ENCODE data around the gene FGF16.
"Not testable (repeated sequence)": the region's sequence is repeated elsewhere in the genome, so short reads cannot be mapped to it uniquely, and the experiment has no call there.

FGF16 gene

GRCh38 chrX:77446908-77447652 is at the start of gene FGF16:
Gene FGF16, plus strand, starts transcription at chrX:77447389. Its CDS starts 286 bp downstream, at chrX:77447675.
- FAIRE-seq: no peak

- FAIRE-seq: no peak
These were observed 48.7 kb upstream of the FGF16 start for GRCh38 chrX:77398330-77398954.

GRCh38 chrX:77404419-77404818 is 42.8 kb upstream of the FGF16 start:
- no peak for FAIRE-seq

- not testable (repeated sequence) for FAIRE-seq
These were observed 39.4 kb upstream of the FGF16 start for GRCh38 chrX:77407821-77408220.

GRCh38 chrX:77412631-77413030 is 34.6 kb upstream of the FGF16 start:
- FAIRE-seq: no peak

GRCh38 chrX:77415161-77415560 is 32.0 kb upstream of the FGF16 start:
- FAIRE-seq: no peak

- no peak for FAIRE-seq
These were observed 31.3 kb upstream of the FGF16 start for GRCh38 chrX:77415882-77416281.

- FAIRE-seq: no peak
These were observed 24.1 kb upstream of the FGF16 start for GRCh38 chrX:77422891-77423648.

GRCh38 chrX:77426811-77427210 is 20.4 kb upstream of the FGF16 start:
- no peak for FAIRE-seq

- no peak for FAIRE-seq
These were observed 19.6 kb upstream of the FGF16 start for GRCh38 chrX:77427611-77428010.

GRCh38 chrX:77428551-77428950 is 18.6 kb upstream of the FGF16 start:
- FAIRE-seq: no peak

- no peak for FAIRE-seq
These were observed 16.0 kb upstream of the FGF16 start for GRCh38 chrX:77431227-77431626.

- no peak for FAIRE-seq
These were observed 14.2 kb upstream of the FGF16 start for GRCh38 chrX:77433001-77433400.

- no peak for FAIRE-seq
These were observed 12.2 kb upstream of the FGF16 start for GRCh38 chrX:77434962-77435361.

- FAIRE-seq: no peak
These were observed 10.9 kb upstream of the FGF16 start for GRCh38 chrX:77436271-77436670.

GRCh38 chrX:77436682-77437081 is 10.5 kb upstream of the FGF16 start:
- no peak for FAIRE-seq

GRCh38 chrX:77440330-77440729 is 6.9 kb upstream of the FGF16 start:
- no peak for FAIRE-seq

- FAIRE-seq: no peak
These were observed 6.2 kb upstream of the FGF16 start for GRCh38 chrX:77441033-77441432.

- FAIRE-seq: no peak
These were observed 5.7 kb upstream of the FGF16 start for GRCh38 chrX:77441479-77441878.

GRCh38 chrX:77442728-77443127 is 4.5 kb upstream of the FGF16 start:
- FAIRE-seq: no peak

GRCh38 chrX:77444075-77444474 is 3.1 kb upstream of the FGF16 start:
- no peak for FAIRE-seq

- no peak for FAIRE-seq
These were observed 2.6 kb upstream of the FGF16 start for GRCh38 chrX:77444545-77444944.

GRCh38 chrX:77446029-77446585 is 1.1 kb upstream of the FGF16 start:
- FAIRE-seq: no peak
